OCI-LY7 (cell line): Measurements from ENCODE around the gene FMNL2. TPM values are rescaled to one million over a fixed set of nuclear protein-coding genes. Genes with fewer than 3 reads are reported as not detected.

ENCODE experiments used
- BruUV-seq: library from RNA; stranded (reverse); fragments of 400-500 nt; replicated peaks from 2 replicates; lab custom pipeline; 2021; lab: Mats Ljungman, UMichigan
- CTCF ChIA-PET: fragments of 300-600 bp; sonication (Branson Sonifier 250); formaldehyde crosslinking; loops from one replicate; lab custom pipeline; 2022; ENCODE audit warnings: antibody characterized with exemption; ENCODE audit not compliant: unreplicated experiment; lab: Charles Lee
- POLR2A ChIA-PET: fragments of 300-600 bp; sonication (Branson Sonifier 250); formaldehyde crosslinking; loops from one replicate; lab custom pipeline; 2022; ENCODE audit warnings: antibody characterized with exemption; lab: Charles Lee
- DNase-seq: peaks from one replicate; pipeline ENCODE4 v3.0.0-alpha.2; 2015; ENCODE audit warnings: low spot score
- H2AFZ ChIP-seq: fragments of 200-600 bp; sonication (generic), shearing (Covaris generic); 2 replicates; pipeline ENCODE4 v1.6.1; 2014; ENCODE audit warnings: mild to moderate bottlenecking, antibody characterized with exemption, low read length, moderate library complexity
- H3K27ac ChIP-seq: fragments of 200-600 bp; sonication (generic); 2 replicates; pipeline ENCODE4 v1.5.1; 2014; ENCODE audit warnings: mixed run types, low read depth, mild to moderate bottlenecking, moderate library complexity, low read length, inconsistent platforms; ENCODE audit not compliant: poor library complexity, severe bottlenecking
- H3K36me3 ChIP-seq: fragments of 200-600 bp; sonication (generic); 2 replicates; pipeline ENCODE4 v1.6.1; 2014; ENCODE audit warnings: mild to moderate bottlenecking, antibody characterized with exemption, low read length, moderate library complexity, mixed read lengths; ENCODE audit not compliant: insufficient read depth
- H3K4me1 ChIP-seq: fragments of 200-600 bp; sonication (generic); 2 replicates; pipeline ENCODE4 v1.5.1; 2014; ENCODE audit warnings: mild to moderate bottlenecking, low read length; ENCODE audit not compliant: insufficient read depth, poor library complexity, severe bottlenecking
- H3K4me2 ChIP-seq: fragments of 200-600 bp; sonication (generic); 2 replicates; pipeline ENCODE4 v1.6.1; 2014; ENCODE audit warnings: mild to moderate bottlenecking, low read length
- H3K4me3 ChIP-seq: fragments of 200-600 bp; sonication (generic); 2 replicates; pipeline ENCODE4 v1.5.1; 2014; ENCODE audit warnings: mild to moderate bottlenecking, low read depth, low read length; ENCODE audit not compliant: poor library complexity, severe bottlenecking
- H3K79me2 ChIP-seq: fragments of 200-600 bp; sonication (generic); 2 replicates; pipeline ENCODE4 v1.6.1; 2016; ENCODE audit warnings: low read depth, mild to moderate bottlenecking, low read length, moderate library complexity, mixed read lengths; ENCODE audit not compliant: insufficient read depth
- H3K9me2 ChIP-seq: fragments of 200-600 bp; sonication (generic); 2 replicates; pipeline ENCODE4 v1.6.1; 2016; ENCODE audit warnings: mild to moderate bottlenecking, low read length, mixed read lengths; ENCODE audit not compliant: insufficient read depth
- H3K9me3 ChIP-seq: fragments of 200-600 bp; sonication (generic); 2 replicates; pipeline ENCODE4 v1.6.1; 2014; ENCODE audit warnings: mild to moderate bottlenecking, mixed run types, low read length, mixed read lengths
- H4K20me1 ChIP-seq: fragments of 200-600 bp; sonication (generic); 2 replicates; pipeline ENCODE4 v1.6.1; 2014; ENCODE audit warnings: mild to moderate bottlenecking, antibody characterized with exemption, low read length, moderate library complexity, mixed read lengths; ENCODE audit not compliant: insufficient read depth
- EZH2phosphoT487 ChIP-seq: fragments of 200-600 bp; sonication (generic); IDR thresholded peaks from 2 replicates; pipeline ENCODE4 v1.6.1; 2018; ENCODE audit warnings: low read depth, borderline replicate concordance, mild to moderate bottlenecking, mixed run types, antibody characterized with exemption, low read length, moderate library complexity, mixed read lengths
- intact Hi-C: fragments of 100-400 bp; cut with micrococcal nuclease; formaldehyde crosslinking; loops from one replicate; pipeline ENCODE4 v1.10.0; 2022; ENCODE audit not compliant: unreplicated experiment
- total RNA-seq, 2 experiments: library from RNA; depleted of rRNA in 1 of 2; stranded (reverse); fragments of >200 nt in 1 of 2; shearing (Covaris generic) in 1 of 2; gene quantifications; 2 replicates each; pipeline ENCODE4 v1.2.3, GENCODE V29; 2014 to 2022
- TF ChIP-seq, protein P1 (sequence below): fragments of 200-600 bp; sonication (generic); conservative IDR thresholded peaks from 2 replicates; pipeline ENCODE4 v1.5.1; 2014; ENCODE audit warnings: mild to moderate bottlenecking, antibody characterized with exemption, low read length, moderate library complexity, mixed read lengths

The FMNL2 gene
- total RNA-seq, 2 experiments from 2014 or later = 0.03 to 0.21 TPM

DNA sequence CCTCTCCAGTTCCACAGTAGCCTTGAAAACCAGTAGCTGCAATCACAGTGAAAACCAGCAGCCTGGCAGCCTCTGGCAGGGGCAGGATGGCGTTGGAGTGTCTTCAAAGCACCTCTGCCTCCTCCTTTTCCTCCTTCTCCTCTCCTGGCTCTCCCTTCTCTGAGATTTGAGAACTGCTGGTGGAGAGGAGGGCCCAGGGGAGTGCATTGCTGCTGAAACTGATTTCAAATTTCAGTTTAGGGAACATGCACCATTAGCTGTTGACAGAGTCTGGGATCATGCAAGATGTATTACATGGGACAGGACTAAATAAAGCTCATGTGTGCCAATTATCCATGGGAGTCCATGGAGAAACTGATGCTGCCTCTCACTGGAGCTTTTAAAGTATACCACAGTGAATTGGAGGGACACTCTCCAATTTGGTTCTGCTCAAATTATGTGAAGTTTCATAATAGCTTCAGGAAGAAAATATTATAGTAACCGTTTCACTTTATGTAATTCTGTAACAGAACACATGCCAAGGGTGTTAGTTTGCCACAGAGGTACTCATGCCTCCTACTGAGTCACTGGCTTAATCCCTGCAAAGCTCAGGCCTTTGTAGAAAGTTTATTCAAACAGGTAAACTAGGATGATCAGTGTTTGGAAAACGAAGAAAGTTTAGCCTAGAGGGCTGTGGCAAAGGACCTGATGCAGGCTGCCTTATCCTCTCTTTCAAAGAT, 236.2 kb downstream of the FMNL2 start:
- TF ChIP-seq, protein P1, sequence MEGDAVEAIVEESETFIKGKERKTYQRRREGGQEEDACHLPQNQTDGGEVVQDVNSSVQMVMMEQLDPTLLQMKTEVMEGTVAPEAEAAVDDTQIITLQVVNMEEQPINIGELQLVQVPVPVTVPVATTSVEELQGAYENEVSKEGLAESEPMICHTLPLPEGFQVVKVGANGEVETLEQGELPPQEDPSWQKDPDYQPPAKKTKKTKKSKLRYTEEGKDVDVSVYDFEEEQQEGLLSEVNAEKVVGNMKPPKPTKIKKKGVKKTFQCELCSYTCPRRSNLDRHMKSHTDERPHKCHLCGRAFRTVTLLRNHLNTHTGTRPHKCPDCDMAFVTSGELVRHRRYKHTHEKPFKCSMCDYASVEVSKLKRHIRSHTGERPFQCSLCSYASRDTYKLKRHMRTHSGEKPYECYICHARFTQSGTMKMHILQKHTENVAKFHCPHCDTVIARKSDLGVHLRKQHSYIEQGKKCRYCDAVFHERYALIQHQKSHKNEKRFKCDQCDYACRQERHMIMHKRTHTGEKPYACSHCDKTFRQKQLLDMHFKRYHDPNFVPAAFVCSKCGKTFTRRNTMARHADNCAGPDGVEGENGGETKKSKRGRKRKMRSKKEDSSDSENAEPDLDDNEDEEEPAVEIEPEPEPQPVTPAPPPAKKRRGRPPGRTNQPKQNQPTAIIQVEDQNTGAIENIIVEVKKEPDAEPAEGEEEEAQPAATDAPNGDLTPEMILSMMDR = no peak
- TF ChIP-seq EZH2phosphoT487 = no peak
- Histone ChIP-seq H3K27ac (no peak overlapping the region), H4K20me1 (no peaks in the 10 kb centered on the region), H3K9me3 (no peaks in the 10 kb centered on the region), H3K79me2 (no peaks in the 10 kb centered on the region), H2AFZ (no peak overlapping the region), H3K4me2 (no peak overlapping the region), H3K36me3 (no peaks in the 10 kb centered on the region), H3K4me1 (no peaks in the 10 kb centered on the region), H3K9me2 (no peaks in the 10 kb centered on the region), H3K4me3 (no peak overlapping the region)
- ChIA-PET CTCF (no interaction called here), POLR2A (no interaction called here)
- no peak for DNase-seq
- no TSS peak for BruUV-seq
- intact Hi-C loops = no loop called here

DNA sequence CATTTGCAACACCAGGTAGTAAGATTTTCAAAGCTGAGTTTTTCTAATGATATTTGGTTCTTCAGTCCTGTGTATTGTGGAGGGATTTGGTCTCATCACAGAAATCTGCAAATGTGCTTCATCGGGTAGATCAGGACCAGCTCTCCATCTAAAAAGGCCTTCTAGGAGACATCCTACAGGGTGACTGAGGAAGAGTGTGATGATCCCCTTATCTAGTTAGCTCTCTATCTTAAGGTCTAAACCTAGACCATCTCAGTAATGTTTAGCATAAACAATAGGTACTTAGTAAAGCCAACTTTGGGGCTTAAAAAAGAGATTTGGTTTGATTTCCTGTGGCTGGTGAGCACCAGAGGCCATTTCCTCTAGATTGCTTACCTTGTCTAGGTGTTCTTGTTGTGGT, 237.1 kb downstream of the FMNL2 start:
- Histone ChIP-seq H2AFZ (no peak overlapping the region), H3K4me3 (no peak overlapping the region), H3K79me2 (no peaks in the 10 kb centered on the region), H3K27ac (no peak overlapping the region), H3K9me3 (no peaks in the 10 kb centered on the region), H4K20me1 (no peaks in the 10 kb centered on the region), H3K9me2 (no peaks in the 10 kb centered on the region), H3K4me2 (no peak overlapping the region), H3K36me3 (no peaks in the 10 kb centered on the region), H3K4me1 (no peaks in the 10 kb centered on the region)
- TF ChIP-seq EZH2phosphoT487 = no peak
- TF ChIP-seq, protein P1 = no peak
- intact Hi-C loops = no loop called here
- no TSS peak for BruUV-seq
- DNase-seq = no peak
- POLR2A ChIA-PET = no interaction called here
- CTCF ChIA-PET = no interaction called here

DNA sequence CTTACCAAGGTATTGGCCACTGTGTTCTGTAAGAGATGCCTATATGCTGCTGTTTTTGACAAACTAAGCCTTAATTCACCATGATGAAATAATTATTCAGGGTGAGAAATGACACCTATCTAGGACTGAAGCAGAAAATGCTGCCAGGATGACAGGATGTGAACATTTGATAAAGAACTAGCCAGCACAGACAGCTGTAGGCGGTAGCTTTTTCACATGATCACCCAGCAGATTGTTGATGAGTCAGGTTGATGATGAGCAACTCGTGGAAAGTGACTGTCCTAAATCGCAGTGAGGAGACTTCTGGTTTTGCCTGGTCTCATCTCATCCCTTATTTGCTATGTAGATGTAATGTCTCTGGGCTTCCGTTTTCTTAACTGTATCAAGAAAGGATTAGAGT, 238.2 kb downstream of the FMNL2 start:
- TF ChIP-seq, protein P1 = no peak
- no peak for TF ChIP-seq EZH2phosphoT487
- H3K27ac ChIP-seq = no peak overlapping the region
- no peak overlapping the region for H3K4me2 ChIP-seq
- ChIA-PET POLR2A (interaction anchor here (1.3 kb wide), 1 partner anchor 89 kb away, joined by 3 read pairs; no protein-coding TSS in a partner anchor), CTCF (no interaction called here)
- H4K20me1 ChIP-seq = no peaks in the 10 kb centered on the region
- H3K36me3 ChIP-seq = no peaks in the 10 kb centered on the region
- intact Hi-C loops = no loop called here
- no peak for DNase-seq
- H3K4me1 ChIP-seq = no peaks in the 10 kb centered on the region
- no peak overlapping the region for H2AFZ ChIP-seq
- no TSS peak for BruUV-seq
- H3K79me2 ChIP-seq = no peaks in the 10 kb centered on the region
- no peaks in the 10 kb centered on the region for H3K9me3 ChIP-seq
- no peaks in the 10 kb centered on the region for H3K9me2 ChIP-seq
- no peak overlapping the region for H3K4me3 ChIP-seq
